GM21737 (cell line): ENCODE measurements around the gene SLX4IP.

Experiments
- ATAC-seq: cut with Tn5 transposase; IDR thresholded peaks from one replicate; pipeline ENCODE4 v1.9.1; 2021; ENCODE audit warnings: mild to moderate bottlenecking, moderate library complexity; ENCODE audit not compliant: unreplicated experiment

The SLX4IP gene

GRCh38 chr20:10427060-10427692 is 7.9 kb upstream of the SLX4IP start:
- ATAC-seq, result no peak

DNA sequence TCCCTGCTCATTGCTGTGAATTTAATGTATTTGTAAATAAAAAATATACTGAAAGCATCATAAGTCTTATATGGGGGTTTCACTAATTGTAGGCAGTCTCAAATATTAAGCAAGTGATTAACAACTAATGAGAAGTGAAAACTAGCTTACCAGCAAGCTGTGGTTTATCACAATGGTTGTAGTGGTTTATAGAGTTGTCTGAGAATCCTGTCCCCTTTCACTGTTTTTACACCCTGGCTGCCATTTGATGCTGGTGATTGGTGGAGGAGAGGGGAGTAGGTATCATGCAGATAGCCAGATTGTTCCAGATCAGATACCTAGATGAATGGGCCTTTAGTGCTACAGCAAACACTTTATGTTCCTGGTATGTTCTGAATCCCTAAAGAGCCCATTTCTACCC is 7.1 kb upstream of the SLX4IP start:
- ATAC-seq, result no peak

DNA sequence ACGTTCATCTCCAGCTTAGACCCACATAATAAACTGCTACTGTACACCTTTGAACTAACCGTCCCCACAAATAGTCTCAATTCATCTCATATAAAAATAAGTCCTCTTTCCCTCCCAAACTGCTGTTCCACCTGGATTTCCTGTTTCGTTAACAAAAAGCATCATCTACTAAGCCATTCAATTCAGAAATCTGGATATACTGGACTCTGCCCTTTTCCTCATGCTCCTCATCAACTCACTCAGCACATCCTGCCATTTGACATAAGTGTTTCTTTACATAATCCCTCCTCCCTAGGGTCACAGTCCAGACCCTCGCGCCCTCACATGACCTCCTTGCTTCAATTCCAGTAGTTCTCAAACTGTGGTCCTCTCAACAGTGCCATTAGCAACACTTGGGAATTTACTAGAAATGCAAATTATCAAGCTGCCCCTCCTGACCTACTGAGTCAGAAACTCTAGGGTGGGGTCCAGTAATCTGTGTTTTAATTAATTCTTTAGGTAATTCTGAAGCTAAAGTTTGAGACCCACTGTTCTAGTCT is 5.6 kb upstream of the SLX4IP start:
- no peak for ATAC-seq

GRCh38 chr20:10430000-10430466 is 5.1 kb upstream of the SLX4IP start:
- no peak for ATAC-seq

GRCh38 chr20:10430704-10431103 is 4.4 kb upstream of the SLX4IP start:
- no peak for ATAC-seq

DNA sequence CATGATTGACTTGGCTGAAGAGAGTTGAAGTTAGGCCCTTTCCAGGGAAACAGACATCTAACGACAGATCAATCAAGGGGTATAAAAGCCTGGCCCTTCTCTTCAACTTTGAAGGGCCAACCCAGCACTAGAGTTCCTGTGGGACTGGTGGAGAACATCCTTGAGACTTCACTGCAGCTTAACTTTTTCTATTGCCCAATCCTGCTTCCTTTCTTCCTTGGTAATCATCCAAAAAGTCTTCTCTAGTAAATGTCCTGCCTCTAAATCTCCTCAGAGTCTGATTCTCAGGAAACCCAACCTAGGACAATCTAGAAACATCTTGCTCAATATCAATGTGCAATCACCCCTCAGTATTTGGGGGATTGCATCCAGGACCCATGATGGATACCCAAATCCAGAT is 3.0 kb upstream of the SLX4IP start:
- no peak for ATAC-seq

DNA sequence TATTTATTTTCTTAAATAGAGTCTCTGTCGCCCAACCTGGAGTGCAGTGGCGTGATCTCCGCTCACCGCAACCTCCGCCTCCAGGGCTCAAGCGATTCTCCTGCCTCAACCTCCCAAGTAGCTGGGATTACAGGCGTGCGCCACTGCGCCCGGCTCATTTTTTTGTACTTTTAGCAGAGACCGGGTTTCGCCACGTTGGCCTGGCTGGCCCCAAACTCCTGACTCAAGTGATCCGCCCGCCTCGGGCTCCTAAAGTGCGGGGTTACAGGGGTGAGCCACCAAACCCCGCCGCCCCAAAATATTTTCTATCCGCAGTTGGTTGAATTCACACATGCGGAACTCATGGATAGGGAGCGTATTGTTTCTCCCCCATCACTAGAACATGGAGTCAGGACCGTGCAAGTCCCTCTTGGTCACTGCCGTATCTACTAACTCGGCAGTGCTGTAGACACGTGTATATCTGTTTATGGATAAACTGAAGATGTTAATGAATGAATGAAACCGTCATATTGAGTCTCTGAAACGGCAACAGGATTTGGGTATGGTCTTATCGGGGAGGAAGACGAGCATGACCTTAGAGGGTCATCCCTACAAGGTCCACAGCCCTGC is 2.0 kb upstream of the SLX4IP start:
- ATAC-seq, result no peak

- ATAC-seq, result peak; percentile 56
Observed at GRCh38 chr20:10433623-10434466, 1.3 kb upstream of the SLX4IP start, which contains the start of gene MKKS. Gene MKKS, minus strand, starts transcription at chr20:10434222. Its CDS starts 20,708 bp downstream, at chr20:10413514.

DNA sequence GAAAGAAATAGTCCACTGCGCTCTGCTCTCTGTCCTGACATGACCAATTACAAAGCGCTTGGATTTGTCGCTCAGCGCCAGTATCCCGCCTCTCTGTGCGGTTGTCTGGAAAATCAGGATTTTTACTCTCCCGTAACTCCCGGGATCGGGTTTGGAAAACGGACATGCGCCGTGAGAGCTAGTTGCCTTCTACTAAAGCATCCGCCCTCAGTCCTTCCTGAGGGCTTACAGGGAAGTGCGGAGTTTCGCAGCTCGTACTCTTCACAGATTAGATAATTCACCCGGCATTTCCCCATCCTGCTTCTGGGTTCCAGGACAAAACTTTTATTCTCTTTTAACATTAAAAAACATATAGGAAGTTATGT is 656 bp upstream of the SLX4IP start:
- peak; percentile 32 for ATAC-seq

DNA sequence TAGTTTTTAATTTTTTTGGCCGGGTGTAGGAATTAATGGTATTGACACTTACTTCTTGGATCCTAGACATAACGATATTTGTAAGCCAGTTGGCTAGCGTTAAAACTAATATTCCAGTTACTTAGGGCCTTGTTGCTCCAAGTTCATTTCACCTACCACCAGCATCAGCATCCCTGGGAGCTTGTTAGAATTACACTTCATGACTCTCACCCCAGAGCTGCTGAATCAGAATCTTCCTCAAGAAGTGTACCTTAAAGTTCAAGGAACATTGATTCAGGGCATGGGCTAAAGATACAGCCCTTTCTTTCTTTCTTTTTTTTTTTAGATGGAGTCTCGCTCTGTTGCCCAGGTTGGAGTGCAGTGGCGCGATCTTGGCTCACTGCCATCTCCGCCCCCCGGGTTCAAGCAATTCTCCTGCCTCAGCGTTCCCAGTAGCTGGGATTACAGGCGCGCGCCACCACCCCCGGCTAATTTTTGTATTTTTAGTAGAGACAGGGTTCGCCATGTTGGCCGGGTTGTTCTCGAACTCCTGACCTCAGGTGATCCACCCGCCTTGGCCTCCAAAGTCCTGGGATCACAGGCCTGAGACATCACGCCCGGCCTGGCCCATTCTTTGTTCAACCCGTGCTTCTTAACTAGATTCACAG is 1.1 kb downstream of the SLX4IP start:
- ATAC-seq, result no peak

- ATAC-seq, result no peak
Observed at GRCh38 chr20:10438217-10438616, 3.1 kb downstream of the SLX4IP start.

GRCh38 chr20:10443936-10444335 is 8.8 kb downstream of the SLX4IP start:
- no peak for ATAC-seq

DNA sequence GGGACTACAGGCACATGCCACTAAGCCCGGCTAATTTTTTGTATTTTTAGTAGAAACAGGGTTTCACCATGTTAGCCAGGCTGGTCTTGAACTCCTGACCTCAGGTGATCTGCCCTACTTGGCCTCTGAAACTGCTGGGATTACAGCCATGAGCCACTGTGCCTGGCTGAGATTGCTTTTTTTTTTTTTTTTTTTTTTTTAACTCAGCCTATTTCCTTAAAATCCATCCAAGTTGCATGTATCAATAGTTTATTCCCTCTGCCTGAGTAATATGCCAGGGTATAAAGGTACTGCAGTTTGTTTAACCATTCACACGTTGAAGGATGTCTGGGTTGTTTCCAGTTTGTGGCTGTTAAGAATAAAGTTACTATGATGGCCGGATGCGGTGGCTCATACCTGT is 10.7 kb downstream of the SLX4IP start:
- ATAC-seq, result no peak

DNA sequence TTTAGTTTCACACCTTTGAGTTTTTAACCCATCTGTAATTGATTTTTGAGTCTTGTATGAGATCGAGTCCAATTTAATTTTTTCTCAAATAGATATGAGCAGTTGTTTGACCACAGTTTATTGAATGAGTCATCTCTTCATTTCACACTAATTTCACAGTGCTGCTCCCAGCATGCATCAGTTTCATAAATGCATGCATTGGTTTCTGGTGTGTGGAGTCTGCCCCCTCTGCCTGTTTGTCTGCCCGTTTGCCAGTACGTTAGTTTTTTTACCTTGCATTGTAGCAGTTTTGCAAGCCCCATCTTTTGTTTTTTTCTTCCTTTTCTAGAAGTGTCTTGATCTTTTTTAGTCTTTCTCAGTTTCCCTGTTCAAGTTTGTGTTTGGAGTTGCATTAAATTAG is 11.9 kb downstream of the SLX4IP start:
- ATAC-seq, result peak; percentile 95

GRCh38 chr20:10448270-10449156 is 13.4 kb downstream of the SLX4IP start:
- ATAC-seq, result no peak

GRCh38 chr20:10449270-10449669 is 14.2 kb downstream of the SLX4IP start:
- no peak for ATAC-seq

DNA sequence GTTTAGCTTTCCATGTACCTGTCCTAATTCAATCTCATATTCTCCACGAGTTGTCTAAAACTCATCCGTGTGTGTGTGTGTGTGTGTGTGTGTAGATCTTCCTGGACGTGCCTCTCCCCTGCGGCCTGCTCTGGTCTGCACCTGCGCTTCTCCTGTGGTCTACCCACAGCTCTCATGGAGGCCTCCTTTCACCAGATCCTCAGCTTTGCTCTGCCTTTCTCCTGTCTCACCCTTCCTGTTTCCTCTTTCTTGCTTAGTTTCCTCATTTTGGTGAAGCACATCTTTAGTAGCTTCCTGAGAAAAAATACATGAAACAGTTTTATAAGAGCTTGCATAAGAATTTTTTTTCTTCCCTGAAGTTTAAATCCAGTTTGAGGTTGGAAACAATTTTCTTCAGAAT is 18.1 kb downstream of the SLX4IP start:
- ATAC-seq, result peak; percentile 86

GRCh38 chr20:10454151-10454750 is 19.1 kb downstream of the SLX4IP start:
- ATAC-seq, result peak; percentile 49

GRCh38 chr20:10461495-10461894 is 26.4 kb downstream of the SLX4IP start:
- no peak for ATAC-seq

DNA sequence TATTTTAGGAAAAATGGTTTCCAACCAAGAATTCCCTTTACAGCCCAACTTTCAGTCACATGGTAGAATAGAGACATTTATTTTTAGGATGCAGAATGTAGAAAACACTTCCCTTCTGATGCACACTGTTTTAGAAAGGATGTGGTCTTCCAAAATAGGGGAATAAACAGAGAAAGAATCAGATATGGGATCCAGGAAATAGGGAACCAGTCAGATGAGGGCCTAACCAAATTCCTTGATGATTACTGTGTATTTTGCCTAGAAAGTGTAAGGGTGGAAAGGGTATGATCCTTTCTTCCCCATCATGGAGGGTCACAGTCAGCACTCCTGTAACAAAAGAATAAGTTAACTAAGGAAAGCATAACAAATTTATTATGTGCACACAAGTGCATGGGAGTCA is 27.4 kb downstream of the SLX4IP start:
- ATAC-seq, result no peak
